HG02623 (cell line): ENCODE results near the gene CYREN.

Experiments
- ATAC-seq: cut with Tn5 transposase; IDR thresholded peaks from one replicate; pipeline ENCODE4 v1.9.1; 2021; ENCODE audit warnings: moderate library complexity; ENCODE audit not compliant: unreplicated experiment

Gene CYREN

DNA sequence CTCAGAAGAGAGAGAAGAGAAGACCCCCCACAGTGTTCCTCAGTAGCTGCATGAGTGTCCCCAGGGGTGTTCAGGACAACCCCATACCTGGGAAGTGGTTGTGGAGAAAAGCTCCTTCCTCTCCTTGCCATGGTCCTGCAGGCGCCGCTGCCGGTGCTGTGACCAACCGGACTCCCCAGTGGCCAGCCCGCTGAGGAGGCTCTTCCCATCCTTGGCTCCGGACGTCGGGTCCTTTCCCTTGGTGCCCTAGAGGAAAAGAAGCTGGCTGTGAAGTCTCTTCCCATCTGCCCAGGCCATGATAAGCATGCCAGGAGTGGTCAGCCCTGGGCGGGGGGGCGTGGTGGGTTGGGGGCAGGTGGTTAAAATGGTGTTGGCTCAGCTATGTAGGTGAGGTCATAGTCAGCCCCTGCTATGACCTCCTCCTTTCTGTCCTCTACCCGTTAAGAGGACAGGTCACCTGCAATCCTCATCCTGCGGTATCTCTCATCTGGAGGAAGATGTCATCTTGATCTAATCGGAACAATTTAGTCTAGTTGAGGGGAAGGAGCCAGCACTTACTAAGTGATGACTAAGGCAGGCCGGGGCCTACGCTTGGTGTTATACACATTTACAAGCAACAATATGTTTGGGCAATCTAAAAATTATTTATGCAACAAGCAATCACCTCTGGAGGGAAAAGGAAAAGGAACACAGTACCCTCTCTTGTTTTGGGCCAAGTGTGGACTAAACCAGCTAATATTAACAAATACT is 27.6 kb upstream of the CYREN start:
- no peak for ATAC-seq

GRCh38 chr7:135197343-135197742 is 26.8 kb upstream of the CYREN start:
- no peak for ATAC-seq

DNA sequence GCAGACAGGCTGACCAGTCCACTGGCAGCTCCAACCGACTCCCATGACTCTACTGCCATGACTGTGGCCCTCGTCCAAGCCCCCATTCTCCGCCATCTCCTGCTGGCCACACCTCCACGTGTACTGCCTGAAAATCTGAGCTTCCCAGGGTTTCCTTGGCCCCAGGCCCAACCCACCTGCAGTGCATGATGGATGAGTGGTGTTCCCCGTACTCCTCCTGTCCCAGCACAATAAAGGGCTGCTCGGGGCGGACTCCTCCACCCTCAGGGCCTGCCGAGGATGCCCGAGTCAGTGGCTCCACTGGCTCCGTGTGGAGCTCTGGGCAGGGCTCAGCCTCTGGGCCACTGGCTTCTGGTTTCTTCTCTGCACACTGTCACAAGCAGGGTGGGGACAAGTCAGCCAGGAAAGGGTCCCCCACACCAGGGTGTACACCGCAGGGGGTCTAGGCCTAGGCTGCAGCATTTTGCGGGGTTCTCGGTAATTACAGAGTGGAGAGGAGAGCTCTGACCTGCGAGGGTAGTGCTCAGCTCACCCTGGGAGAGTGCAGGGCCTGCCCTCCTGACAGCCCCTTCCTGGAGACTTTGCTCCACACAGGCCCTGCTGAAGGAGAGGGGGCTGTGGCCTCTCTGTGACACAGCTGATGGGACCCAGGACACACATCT is 25.6 kb upstream of the CYREN start:
- ATAC-seq: no peak

GRCh38 chr7:135195156-135195555 is 24.6 kb upstream of the CYREN start:
- no peak for ATAC-seq

- ATAC-seq: no peak
Measured at GRCh38 chr7:135194494-135195095, 24.1 kb upstream of the CYREN start.

DNA sequence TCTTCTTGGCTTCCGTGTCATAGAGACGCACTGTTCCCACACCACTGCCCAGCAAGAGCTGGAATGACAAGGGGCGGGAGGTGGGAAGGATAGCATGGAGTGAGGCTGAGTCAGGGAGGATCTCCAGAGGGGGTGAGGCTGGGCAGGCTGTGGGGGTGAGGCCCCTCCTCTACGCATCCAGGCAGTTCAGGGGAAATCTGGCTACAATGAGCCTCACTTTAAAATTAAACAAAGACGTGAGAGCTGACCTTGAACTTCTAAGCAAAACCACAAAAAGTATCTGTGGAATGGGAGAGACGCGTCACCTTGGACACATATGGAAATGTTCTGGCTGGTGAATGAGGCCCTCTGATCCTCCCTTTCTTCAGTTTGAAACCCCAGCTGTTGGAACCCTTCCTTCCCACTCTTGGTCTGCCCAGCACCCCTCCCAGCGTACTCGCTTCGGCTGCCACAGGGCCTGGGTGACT is 23.1 kb upstream of the CYREN start:
- ATAC-seq: no peak

DNA sequence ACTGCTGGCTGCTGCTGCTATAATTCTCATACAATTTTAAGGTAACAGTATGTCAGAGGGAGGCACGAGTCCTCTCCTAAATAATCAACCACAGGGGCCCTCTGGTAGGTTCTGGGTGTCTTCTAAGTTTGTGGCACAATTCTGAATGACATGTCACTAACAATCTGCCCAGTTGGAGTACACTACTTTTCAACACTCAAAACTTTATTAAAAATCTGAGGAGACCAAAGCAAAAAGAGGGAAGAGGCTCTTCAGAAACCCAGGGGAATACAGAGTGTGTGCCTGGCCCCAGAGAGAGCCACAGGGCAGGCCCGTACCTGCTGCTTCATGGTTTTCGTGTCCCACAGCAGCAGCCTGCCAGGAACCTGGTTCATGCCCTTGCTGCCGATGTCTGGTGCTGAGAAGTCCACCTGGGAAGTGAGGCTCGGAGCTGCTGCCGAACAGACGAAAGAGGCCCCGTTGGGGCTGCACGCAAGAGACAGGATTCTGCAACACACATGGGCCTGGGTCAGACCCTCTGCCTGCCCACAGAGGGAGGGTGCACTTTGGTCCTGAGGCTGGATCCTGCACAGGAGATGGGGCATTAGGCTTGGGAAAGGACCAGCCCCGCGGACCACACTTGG is 22.5 kb upstream of the CYREN start:
- no peak for ATAC-seq

- no peak for ATAC-seq
Measured at GRCh38 chr7:135190703-135191102, 20.2 kb upstream of the CYREN start.

DNA sequence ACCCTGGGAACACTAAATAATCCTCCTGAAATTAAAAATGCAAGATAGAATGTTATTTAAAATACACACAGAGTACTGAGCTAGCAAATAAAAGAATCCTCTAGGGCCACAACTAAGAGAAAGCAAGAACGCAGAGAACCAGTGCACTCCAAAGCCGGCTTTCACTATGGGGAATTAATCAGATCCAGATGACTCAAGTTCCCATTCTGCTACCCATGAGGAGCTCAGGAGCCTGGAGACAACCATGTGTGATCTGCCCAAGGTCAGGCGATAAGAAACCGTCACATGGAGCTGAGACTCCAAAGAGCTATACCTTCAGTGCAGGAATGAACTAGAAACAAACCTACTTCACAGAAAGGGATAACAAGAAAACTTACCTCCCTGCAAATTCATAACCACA is 19.5 kb upstream of the CYREN start:
- ATAC-seq: no peak

DNA sequence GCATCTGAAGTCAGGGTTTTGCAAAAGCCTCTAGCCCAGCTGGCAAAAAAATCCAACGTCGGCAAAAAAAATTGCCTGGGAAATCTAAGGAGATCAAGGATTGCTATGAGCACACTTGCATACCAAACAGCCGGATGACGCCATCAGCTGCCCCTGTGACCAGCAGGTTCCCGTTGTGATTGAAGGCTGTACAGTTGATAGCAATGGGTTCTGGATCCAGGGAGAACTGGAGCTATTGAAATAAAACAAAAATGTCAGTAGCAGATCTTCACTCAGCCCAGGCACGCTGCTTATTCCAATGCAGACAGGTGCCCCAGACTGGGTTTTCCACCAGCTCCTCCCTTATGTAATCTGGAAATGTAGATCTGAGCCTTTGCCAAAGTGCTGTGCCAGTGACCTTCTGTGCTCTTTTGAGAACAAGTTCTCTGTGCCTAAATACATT is 18.7 kb upstream of the CYREN start:
- ATAC-seq: no peak

GRCh38 chr7:135188298-135188984 is 17.9 kb upstream of the CYREN start:
- peak; percentile 49 for ATAC-seq

DNA sequence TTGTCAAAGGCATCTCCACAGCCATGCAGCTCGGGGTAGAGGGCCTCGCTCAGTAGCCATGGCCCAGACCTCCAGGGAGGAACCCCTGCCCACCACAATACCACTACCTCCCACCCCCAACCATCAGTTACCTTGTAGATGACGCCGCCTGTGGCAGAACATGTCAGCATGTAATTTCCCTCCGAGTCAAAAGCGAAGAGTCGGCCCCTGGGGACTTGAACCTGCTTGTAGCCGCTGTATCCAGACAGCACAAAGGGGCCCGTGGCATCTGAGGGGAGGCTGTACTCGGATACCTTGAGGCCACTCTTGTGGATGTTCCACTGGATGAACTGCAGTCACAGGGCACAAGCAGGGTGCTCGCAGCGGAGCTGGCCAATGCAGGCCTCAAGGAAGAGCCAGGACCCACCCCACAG is 16.3 kb upstream of the CYREN start:
- ATAC-seq: peak; percentile 46

- ATAC-seq: no peak
Measured at GRCh38 chr7:135186261-135186540, 15.7 kb upstream of the CYREN start.

DNA sequence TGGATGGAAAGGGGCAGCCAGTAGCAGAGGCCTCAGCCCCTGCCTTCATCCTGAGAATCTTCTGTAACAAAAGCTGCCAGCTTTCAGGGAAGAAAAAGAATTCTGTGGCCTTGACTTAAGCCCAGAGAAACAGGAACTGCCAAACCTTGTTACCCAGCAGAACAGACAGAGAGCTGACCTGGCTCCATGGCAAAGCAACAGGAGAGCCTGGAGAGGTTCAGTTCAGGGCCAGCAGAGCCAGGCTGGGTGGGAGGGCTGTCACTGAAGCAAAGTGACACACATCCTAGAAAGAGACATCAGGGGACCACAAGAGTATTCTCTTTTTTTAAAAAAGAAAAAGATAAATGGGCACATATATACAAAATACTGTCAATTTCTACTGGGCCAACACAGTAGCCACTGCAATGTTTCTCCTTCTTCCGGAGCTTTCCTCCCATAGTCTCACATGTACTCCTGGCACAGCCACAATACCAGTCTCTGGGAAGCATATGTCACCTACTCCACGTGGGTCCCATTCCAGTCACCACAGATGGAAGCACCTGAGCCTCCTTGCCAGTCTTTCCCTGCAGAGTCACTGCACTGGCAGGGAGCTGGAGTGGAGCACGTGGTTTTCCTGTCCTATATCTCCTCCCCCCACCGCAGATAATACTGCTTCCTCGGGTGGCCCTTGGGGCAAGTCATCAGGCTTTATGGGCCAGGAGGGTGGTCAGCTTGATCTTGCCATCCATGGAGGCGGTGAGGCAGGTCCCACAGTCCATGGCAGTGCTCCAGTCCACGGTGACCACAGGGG is 15.2 kb upstream of the CYREN start:
- ATAC-seq: no peak

DNA sequence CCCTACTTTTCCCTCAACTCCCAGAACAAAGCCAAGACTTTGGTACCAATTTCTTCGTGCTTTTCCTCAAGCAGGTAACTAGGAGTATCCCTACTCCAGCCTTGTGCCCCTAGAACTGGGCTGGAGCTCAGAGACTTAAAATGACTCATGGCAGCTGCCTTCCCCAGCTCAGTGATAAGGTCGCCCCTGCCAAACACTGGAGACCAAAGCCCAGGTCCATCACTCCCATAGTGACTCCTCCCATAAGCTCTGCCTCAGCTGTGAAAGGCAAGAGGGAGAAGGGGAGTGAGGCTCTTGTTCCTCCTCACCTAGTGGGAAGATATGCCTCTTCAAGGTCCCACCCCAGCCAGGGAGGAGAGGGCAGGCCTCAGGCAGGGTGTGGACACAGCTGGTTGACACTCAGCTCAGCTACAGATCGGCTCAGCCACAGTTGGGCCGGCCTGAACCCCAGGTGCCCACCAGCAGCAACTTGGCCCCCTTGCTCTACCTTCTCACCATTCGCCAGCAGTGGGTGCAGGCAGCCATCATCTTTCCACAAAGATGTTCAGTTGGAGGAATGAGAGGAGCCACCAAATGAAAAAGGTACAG is 13.8 kb upstream of the CYREN start:
- no peak for ATAC-seq

DNA sequence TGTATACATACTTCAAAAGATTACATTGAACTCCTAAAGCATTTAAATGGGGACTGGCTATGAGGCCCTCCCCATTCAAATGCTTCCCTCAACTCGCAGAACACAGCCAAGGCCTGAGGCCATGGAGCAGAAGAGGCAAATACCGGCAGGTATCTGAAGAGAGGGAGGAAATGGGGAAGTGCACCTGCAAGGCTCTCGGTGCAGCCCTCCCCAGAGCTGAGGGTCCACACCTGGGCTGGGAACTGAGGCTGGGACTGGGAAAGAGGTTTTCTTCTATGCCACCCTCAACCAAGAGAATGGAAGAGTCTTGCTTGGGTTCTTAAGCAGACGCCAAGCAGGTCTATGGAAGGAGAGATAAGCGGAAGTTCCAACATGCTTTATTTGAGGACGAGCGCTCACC is 13.0 kb upstream of the CYREN start:
- no peak for ATAC-seq

- no peak for ATAC-seq
Measured at GRCh38 chr7:135181929-135182678, 11.6 kb upstream of the CYREN start.

- ATAC-seq: no peak
Measured at GRCh38 chr7:135181261-135181928, 10.9 kb upstream of the CYREN start.

DNA sequence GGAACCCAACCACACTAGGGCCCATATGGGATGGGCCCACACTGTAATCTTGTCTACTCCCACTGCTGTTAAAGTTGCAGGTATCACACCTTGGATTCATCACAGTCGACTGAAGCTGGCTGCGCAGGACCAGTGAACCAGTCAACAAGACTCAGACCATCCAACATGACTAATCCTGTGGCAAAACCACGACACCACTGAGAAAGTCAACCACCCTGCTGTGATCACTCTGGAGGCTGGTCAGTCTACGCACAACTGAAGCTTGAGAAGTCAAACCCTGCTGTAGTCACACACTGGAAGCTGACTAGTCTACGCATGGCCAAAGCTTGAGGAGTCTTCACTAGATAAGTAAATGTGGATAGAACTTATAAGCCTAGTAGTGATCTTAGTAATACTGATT is 9.6 kb upstream of the CYREN start:
- no peak for ATAC-seq
